ENCODE measurements around the gene SLC6A8. TPM values are rescaled to one million over a fixed set of nuclear protein-coding genes. Genes with fewer than 3 reads are reported as not detected.

The SLC6A8 gene
- total and polyA plus RNA-seq, 2 donors (not counting 3 experiments of a cell fraction or from before 2014, with no cell fraction given) = 22.7 to 23.6 TPM

DNA sequence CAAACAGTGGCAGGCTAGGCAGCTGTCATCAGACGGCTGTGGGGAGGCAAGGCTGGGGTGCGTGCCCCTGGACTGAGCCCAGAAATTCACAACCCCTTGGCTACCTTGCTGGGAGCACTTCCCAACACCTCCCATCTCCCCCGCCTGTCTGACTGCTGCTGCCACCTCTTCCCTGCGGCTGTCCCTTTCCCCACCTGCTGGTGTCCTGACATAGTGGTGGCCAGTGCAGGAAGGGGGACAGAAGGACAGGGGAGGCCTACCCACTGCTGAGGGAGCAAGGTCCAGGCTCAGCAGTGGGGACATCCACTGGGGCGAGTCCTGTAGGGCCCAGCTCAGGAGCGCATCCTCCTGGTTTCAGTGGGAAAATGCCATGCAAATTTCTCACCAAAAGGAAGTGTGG lies 40.4 kb downstream of the SLC6A8 start:
- no peak for FAIRE-seq
- Histone ChIP-seq H3K36me3 (ENCODE audit: control insufficient read depth in 2 of 2, extremely low read depth in 1 of 2, insufficient read depth in 2 of 2, low read length in 2 of 2) (no peaks in the 10 kb centered on the region), H3K27ac (ENCODE audit: insufficient read depth, low read depth, low read length) (no peak overlapping the region), H4K20me1 (replicated peaks; ENCODE audit: control insufficient read depth, extremely low read depth, insufficient read depth, low read length) (no peaks in the 10 kb centered on the region), H2AFZ (ENCODE audit: low read depth, low read length) (no peak overlapping the region), H3K9me3 (replicated peaks; ENCODE audit: control insufficient read depth, insufficient read depth, low read length) (no peaks in the 10 kb centered on the region), H3K9ac (replicated peaks; ENCODE audit: extremely low read depth, insufficient read depth, low read length) (no peak overlapping the region), H3K79me2 (ENCODE audit: control insufficient read depth, insufficient read depth, low read length) (peaks cover 2% of the 10 kb centered on the region), H3K4me2 (ENCODE audit: insufficient read depth, low read length) (no peak overlapping the region), H3K27me3 (ENCODE audit: control insufficient read depth in 2 of 2, insufficient read depth in 2 of 2, low read length in 2 of 2) (no peaks in the 10 kb centered on the region), H3K4me1 (ENCODE audit: control insufficient read depth, extremely low read depth, insufficient read depth, low read length) (peaks cover 16% of the 10 kb centered on the region), H3K4me3 (replicated peaks in 1 of 3; ENCODE audit: insufficient read depth in 1 of 3, low read depth in 1 of 3, low read length in 3 of 3) (no peak overlapping the region), H3K9me1 (replicated peaks; ENCODE audit: control insufficient read depth, extremely low read depth, insufficient read depth, low read length) (no peaks in the 10 kb centered on the region)
- CTCF ChIA-PET = no interaction called here
- TF ChIP-seq POLR2A (IDR thresholded peaks at IDR 0.05; ENCODE audit: low read depth, low read length) = no peak
- TF ChIP-seq, protein P1, sequence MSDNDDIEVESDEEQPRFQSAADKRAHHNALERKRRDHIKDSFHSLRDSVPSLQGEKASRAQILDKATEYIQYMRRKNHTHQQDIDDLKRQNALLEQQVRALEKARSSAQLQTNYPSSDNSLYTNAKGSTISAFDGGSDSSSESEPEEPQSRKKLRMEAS (IDR thresholded peaks at IDR 0.05; ENCODE audit: insufficient read depth, insufficient read length) = no peak
- TF ChIP-seq JUN (IDR thresholded peaks at IDR 0.05; ENCODE audit: borderline replicate concordance, insufficient read depth, insufficient read length, low read depth) = no peak
- TF ChIP-seq FOS (IDR thresholded peaks at IDR 0.05; ENCODE audit: borderline replicate concordance, insufficient read depth, low read length) = no peak
- TF ChIP-seq MYC (IDR thresholded peaks at IDR 0.05; ENCODE audit: low read depth, low read length) = no peak
- TF ChIP-seq, protein P2, sequence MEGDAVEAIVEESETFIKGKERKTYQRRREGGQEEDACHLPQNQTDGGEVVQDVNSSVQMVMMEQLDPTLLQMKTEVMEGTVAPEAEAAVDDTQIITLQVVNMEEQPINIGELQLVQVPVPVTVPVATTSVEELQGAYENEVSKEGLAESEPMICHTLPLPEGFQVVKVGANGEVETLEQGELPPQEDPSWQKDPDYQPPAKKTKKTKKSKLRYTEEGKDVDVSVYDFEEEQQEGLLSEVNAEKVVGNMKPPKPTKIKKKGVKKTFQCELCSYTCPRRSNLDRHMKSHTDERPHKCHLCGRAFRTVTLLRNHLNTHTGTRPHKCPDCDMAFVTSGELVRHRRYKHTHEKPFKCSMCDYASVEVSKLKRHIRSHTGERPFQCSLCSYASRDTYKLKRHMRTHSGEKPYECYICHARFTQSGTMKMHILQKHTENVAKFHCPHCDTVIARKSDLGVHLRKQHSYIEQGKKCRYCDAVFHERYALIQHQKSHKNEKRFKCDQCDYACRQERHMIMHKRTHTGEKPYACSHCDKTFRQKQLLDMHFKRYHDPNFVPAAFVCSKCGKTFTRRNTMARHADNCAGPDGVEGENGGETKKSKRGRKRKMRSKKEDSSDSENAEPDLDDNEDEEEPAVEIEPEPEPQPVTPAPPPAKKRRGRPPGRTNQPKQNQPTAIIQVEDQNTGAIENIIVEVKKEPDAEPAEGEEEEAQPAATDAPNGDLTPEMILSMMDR (IDR thresholded peaks at IDR 0.05; ENCODE audit: extremely low read depth in 1 of 2, insufficient read depth in 1 of 2, low read depth in 1 of 2, low read length in 2 of 2) = no peak
- no peak for TF ChIP-seq EZH2 (IDR thresholded peaks at IDR 0.05; ENCODE audit: borderline replicate concordance, low read depth, low read length, severe bottlenecking)
- TF ChIP-seq GATA2 (IDR thresholded peaks at IDR 0.05; ENCODE audit: insufficient read depth, insufficient read length, low read depth, low read length) = no peak
- TF ChIP-seq POLR2AphosphoS5 (IDR thresholded peaks at IDR 0.05; ENCODE audit: insufficient read depth, low read depth, low read length) = no peak
- dilution Hi-C loops (cut with MboI; ENCODE audit: extremely low pct_ligation_motif_present, low sequenced_read_pairs) = no loop called here
- POLR2A ChIA-PET = no interaction called here
- BruUV-seq (replicated peaks) = no TSS peak
- no peak for DNase-seq (ENCODE audit: low read depth, low spot score)
- intact Hi-C loops (cut with micrococcal nuclease) = no loop called here
